ENCODE measurements around the gene SLC12A8. TPM values are rescaled to one million over a fixed set of nuclear protein-coding genes. Genes with fewer than 3 reads are reported as not detected.

Gene SLC12A8
- total and polyA plus RNA-seq, 2 donors from 2014 or later = 5.4 to 29.1 TPM

GRCh38 chr3:125062904-125063618 is 149.5 kb downstream of the SLC12A8 start:
- no peak for FAIRE-seq

GRCh38 chr3:125061646-125062045 is 150.9 kb downstream of the SLC12A8 start:
- intact Hi-C loops (cut with DNase I) = no loop called here

More at GRCh38 chr3:125062904-125063618, 149.5 kb downstream of the SLC12A8 start:
- intact Hi-C loops (cut with DNase I) = no loop called here
- H3K4me3 ChIP-seq (ENCODE audit: low read length in 3 of 3) = no peak overlapping the region
- no peak for TF ChIP-seq CTCF (IDR thresholded peaks at IDR 0.05; ENCODE audit: borderline replicate concordance, extremely low read depth, insufficient read depth)
- H3K4me1 ChIP-seq (ENCODE audit: control insufficient read depth in 2 of 3, insufficient read depth in 2 of 3, low read depth in 1 of 3, low read length in 3 of 3) = peaks cover 0 to 9% (median 0%) of the 10 kb centered on the region in 3 donors
- H3K9ac ChIP-seq (ENCODE audit: low read length in 3 of 3) = no peak overlapping the region
- no peaks in the 10 kb centered on the region for H3K36me3 ChIP-seq (ENCODE audit: control insufficient read depth in 2 of 3, insufficient read depth in 3 of 3, low read length in 3 of 3)
- H3K9me3 ChIP-seq (ENCODE audit: control insufficient read depth in 2 of 3, insufficient read depth in 1 of 3, low read length in 3 of 3) = no peaks in the 10 kb centered on the region
- no peaks in the 10 kb centered on the region for H3K27me3 ChIP-seq (ENCODE audit: control insufficient read depth, insufficient read depth, low read length)
- peak overlapping the region in 1 of 2 donors; percentile 23 for H3K27ac ChIP-seq (ENCODE audit: low read depth in 2 of 2, low read length in 2 of 2)
- DNase-seq = peak in 1 of 5 donors; percentile 18

GRCh38 chr3:125061170-125061569 is 151.4 kb downstream of the SLC12A8 start:
- Histone ChIP-seq H3K9me3 (ENCODE audit: control insufficient read depth in 2 of 3, insufficient read depth in 1 of 3, low read length in 3 of 3) (no peaks in the 10 kb centered on the region), H3K4me1 (ENCODE audit: control insufficient read depth in 2 of 3, insufficient read depth in 2 of 3, low read depth in 1 of 3, low read length in 3 of 3) (peaks cover 0 to 15% (median 3%) of the 10 kb centered on the region in 3 donors), H3K9ac (ENCODE audit: low read length in 3 of 3) (no peak overlapping the region), H3K4me3 (ENCODE audit: low read length in 3 of 3) (no peak overlapping the region), H3K27me3 (ENCODE audit: control insufficient read depth, insufficient read depth, low read length) (no peaks in the 10 kb centered on the region), H3K36me3 (ENCODE audit: control insufficient read depth in 2 of 3, insufficient read depth in 3 of 3, low read length in 3 of 3) (no peaks in the 10 kb centered on the region), H3K27ac (ENCODE audit: low read depth in 2 of 2, low read length in 2 of 2) (peak overlapping the region; percentile 1 to 71)
- DNase-seq (no peak), FAIRE-seq (no peak)
- intact Hi-C loops (cut with DNase I) = no loop called here
- TF ChIP-seq CTCF (IDR thresholded peaks at IDR 0.05; ENCODE audit: borderline replicate concordance, extremely low read depth, insufficient read depth) = no peak

More at GRCh38 chr3:125061646-125062045, 150.9 kb downstream of the SLC12A8 start:
- Histone ChIP-seq H3K27me3 (ENCODE audit: control insufficient read depth, insufficient read depth, low read length) (no peaks in the 10 kb centered on the region), H3K36me3 (ENCODE audit: control insufficient read depth in 2 of 3, insufficient read depth in 3 of 3, low read length in 3 of 3) (no peaks in the 10 kb centered on the region), H3K4me3 (ENCODE audit: low read length in 3 of 3) (no peak overlapping the region), H3K9ac (ENCODE audit: low read length in 3 of 3) (no peak overlapping the region), H3K9me3 (ENCODE audit: control insufficient read depth in 2 of 3, insufficient read depth in 1 of 3, low read length in 3 of 3) (no peaks in the 10 kb centered on the region), H3K27ac (ENCODE audit: low read depth in 2 of 2, low read length in 2 of 2) (peak overlapping the region; percentile 1 to 71), H3K4me1 (ENCODE audit: control insufficient read depth in 2 of 3, insufficient read depth in 2 of 3, low read depth in 1 of 3, low read length in 3 of 3) (peaks cover 0 to 12% (median 0%) of the 10 kb centered on the region in 3 donors)
- DNase-seq (no peak), FAIRE-seq (no peak)
- TF ChIP-seq CTCF (IDR thresholded peaks at IDR 0.05; ENCODE audit: borderline replicate concordance, extremely low read depth, insufficient read depth) = no peak

All from kidney (tissue), 14 donors.